ENCODE results near the gene FHIT. TPM values are rescaled to one million over a fixed set of nuclear protein-coding genes. Genes with fewer than 3 reads are reported as not detected.

Gene FHIT
- total RNA-seq, 2 donors from 2014 or later: 6.8 to 12.3 TPM

GRCh38 chr3:61162965-61163364 is 88.3 kb downstream of the FHIT start:
- Histone ChIP-seq H3K9me3 (ENCODE audit: control insufficient read depth, low read length) (no peaks in the 10 kb centered on the region), H3K4me1 (ENCODE audit: control insufficient read depth, insufficient read depth, low read length) (no peaks in the 10 kb centered on the region), H3K27me3 (ENCODE audit: control insufficient read depth, insufficient read depth, low read length, poor library complexity, severe bottlenecking) (no peaks in the 10 kb centered on the region), H3K9ac (ENCODE audit: extremely low read depth, low read length, poor library complexity, severe bottlenecking) (no peak overlapping the region), H3K36me3 (ENCODE audit: control insufficient read depth, insufficient read depth, low read length) (no peaks in the 10 kb centered on the region), H3K27ac (ENCODE audit: low read depth, low read length) (no peak overlapping the region), H3K4me3 (ENCODE audit: low read length) (no peak overlapping the region)
- H3K27ac Mint-ChIP-seq: no peak overlapping the region
- TF ChIP-seq CTCF (conservative IDR thresholded peaks at IDR 0.05): no peak
- peaks cover 9% of the 10 kb centered on the region for H3K36me3 Mint-ChIP-seq (ENCODE audit: low read depth)
- no peaks in the 10 kb centered on the region for H3K4me1 Mint-ChIP-seq
- H3K9me3 Mint-ChIP-seq: peaks cover 12% of the 10 kb centered on the region
- H3K27me3 Mint-ChIP-seq (ENCODE audit: insufficient read depth): no peaks in the 10 kb centered on the region
- DNase-seq: no peak
- 92 to 100% methylated on average over 2 of the region's 2 CpGs for WGBS, 2 experiments (ENCODE audit: insufficient coverage in 1 of 2, insufficient read length in 1 of 2)
- H3K4me3 Mint-ChIP-seq: no peak overlapping the region

- Histone ChIP-seq H3K9me3 (ENCODE audit: control insufficient read depth, low read length) (no peaks in the 10 kb centered on the region), H3K27ac (ENCODE audit: low read depth, low read length) (no peak overlapping the region), H3K27me3 (ENCODE audit: control insufficient read depth, insufficient read depth, low read length, poor library complexity, severe bottlenecking) (no peaks in the 10 kb centered on the region), H3K36me3 (ENCODE audit: control insufficient read depth, insufficient read depth, low read length) (no peaks in the 10 kb centered on the region), H3K9ac (ENCODE audit: extremely low read depth, low read length, poor library complexity, severe bottlenecking) (no peak overlapping the region), H3K4me1 (ENCODE audit: control insufficient read depth, insufficient read depth, low read length) (no peaks in the 10 kb centered on the region), H3K4me3 (ENCODE audit: low read length) (no peak overlapping the region)
- Mint-ChIP-seq H3K4me1 (no peaks in the 10 kb centered on the region), H3K27ac (no peak overlapping the region), H3K4me3 (no peak overlapping the region), H3K9me3 (no peaks in the 10 kb centered on the region), H3K36me3 (ENCODE audit: low read depth) (no peaks in the 10 kb centered on the region), H3K27me3 (ENCODE audit: insufficient read depth) (no peaks in the 10 kb centered on the region)
- no peak for DNase-seq
- no peak for TF ChIP-seq CTCF (conservative IDR thresholded peaks at IDR 0.05)
Measured at GRCh38 chr3:61158667-61159066, 92.6 kb downstream of the FHIT start.

GRCh38 chr3:61158216-61158615 is 93.0 kb downstream of the FHIT start:
- no peaks in the 10 kb centered on the region for H3K27me3 Mint-ChIP-seq (ENCODE audit: insufficient read depth)
- H3K27ac Mint-ChIP-seq: no peak overlapping the region
- no peak overlapping the region for H3K27ac ChIP-seq (ENCODE audit: low read depth, low read length)
- no peak for DNase-seq
- no peak overlapping the region for H3K4me3 Mint-ChIP-seq
- no peaks in the 10 kb centered on the region for H3K9me3 Mint-ChIP-seq
- no peaks in the 10 kb centered on the region for H3K36me3 Mint-ChIP-seq (ENCODE audit: low read depth)
- no peaks in the 10 kb centered on the region for H3K9me3 ChIP-seq (ENCODE audit: control insufficient read depth, low read length)
- H3K4me1 ChIP-seq (ENCODE audit: control insufficient read depth, insufficient read depth, low read length): no peaks in the 10 kb centered on the region
- no peaks in the 10 kb centered on the region for H3K27me3 ChIP-seq (ENCODE audit: control insufficient read depth, insufficient read depth, low read length, poor library complexity, severe bottlenecking)
- H3K4me3 ChIP-seq (ENCODE audit: low read length): no peak overlapping the region
- H3K36me3 ChIP-seq (ENCODE audit: control insufficient read depth, insufficient read depth, low read length): no peaks in the 10 kb centered on the region
- H3K4me1 Mint-ChIP-seq: no peaks in the 10 kb centered on the region
- no peak overlapping the region for H3K9ac ChIP-seq (ENCODE audit: extremely low read depth, low read length, poor library complexity, severe bottlenecking)
- WGBS, 2 experiments (ENCODE audit: insufficient coverage in 1 of 2, insufficient read length in 1 of 2): 87 to 100% methylated on average over 2 to 4 of the region's 4 CpGs
- TF ChIP-seq CTCF (conservative IDR thresholded peaks at IDR 0.05): no peak
